Calu3 (cell line): ENCODE data around the gene CEP43. TPM values are rescaled to one million over a fixed set of nuclear protein-coding genes. Genes with fewer than 3 reads are reported as not detected.

ENCODE experiments used
- BruUV-seq: library from RNA; stranded (reverse); fragments of 400-500 nt; replicated peaks from 2 replicates; lab custom pipeline; 2021; lab: Mats Ljungman, UMichigan
- CTCF ChIA-PET: fragments of 300-600 bp; sonication (Branson Sonifier 250); formaldehyde crosslinking; loops from one replicate; lab custom pipeline; 2022; ENCODE audit warnings: antibody characterized with exemption; lab: Charles Lee
- DNase-seq: peaks from one replicate; pipeline ENCODE4 v3.0.0; 2022
- H3K27ac Mint-ChIP-seq: one replicate; pipeline ENCODE4 v1.8.0; 2022; ENCODE audit warnings: mixed read lengths; ENCODE audit not compliant: unreplicated experiment
- H3K27me3 Mint-ChIP-seq: one replicate; pipeline ENCODE4 v1.8.0; 2022; ENCODE audit warnings: mixed read lengths; ENCODE audit not compliant: unreplicated experiment
- H3K36me3 Mint-ChIP-seq: one replicate; pipeline ENCODE4 v1.8.0; 2022; ENCODE audit warnings: mild to moderate bottlenecking, moderate library complexity, mixed read lengths; ENCODE audit not compliant: insufficient read depth, unreplicated experiment
- H3K4me1 Mint-ChIP-seq: one replicate; pipeline ENCODE4 v1.8.0; 2022; ENCODE audit warnings: mild to moderate bottlenecking, low read depth, mixed read lengths; ENCODE audit not compliant: unreplicated experiment
- H3K4me3 Mint-ChIP-seq: one replicate; pipeline ENCODE4 v1.8.0; 2022; ENCODE audit warnings: mild to moderate bottlenecking, low read depth, moderate library complexity, mixed read lengths; ENCODE audit not compliant: unreplicated experiment
- H3K9me3 Mint-ChIP-seq: one replicate; pipeline ENCODE4 v1.8.0; 2022; ENCODE audit warnings: low read depth, mixed read lengths; ENCODE audit not compliant: unreplicated experiment
- intact Hi-C: fragments of 100-400 bp; cut with micrococcal nuclease; formaldehyde crosslinking; loops from one replicate; pipeline ENCODE4 v1.10.0; 2022; ENCODE audit not compliant: unreplicated experiment
- total RNA-seq: library from RNA; stranded (reverse); gene quantifications from 2 replicates; pipeline ENCODE4 v1.2.3, GENCODE V29; 2022
- TF ChIP-seq, protein P1 (sequence below): fragments of 200-600 bp; IDR thresholded peaks from one replicate; pipeline ENCODE4 v1.8.0; 2022; ENCODE audit warnings: antibody characterized with exemption; ENCODE audit not compliant: unreplicated experiment

CEP43 gene
- total RNA-seq, 1 experiment from 2014 or later, result 34.9 TPM

DNA sequence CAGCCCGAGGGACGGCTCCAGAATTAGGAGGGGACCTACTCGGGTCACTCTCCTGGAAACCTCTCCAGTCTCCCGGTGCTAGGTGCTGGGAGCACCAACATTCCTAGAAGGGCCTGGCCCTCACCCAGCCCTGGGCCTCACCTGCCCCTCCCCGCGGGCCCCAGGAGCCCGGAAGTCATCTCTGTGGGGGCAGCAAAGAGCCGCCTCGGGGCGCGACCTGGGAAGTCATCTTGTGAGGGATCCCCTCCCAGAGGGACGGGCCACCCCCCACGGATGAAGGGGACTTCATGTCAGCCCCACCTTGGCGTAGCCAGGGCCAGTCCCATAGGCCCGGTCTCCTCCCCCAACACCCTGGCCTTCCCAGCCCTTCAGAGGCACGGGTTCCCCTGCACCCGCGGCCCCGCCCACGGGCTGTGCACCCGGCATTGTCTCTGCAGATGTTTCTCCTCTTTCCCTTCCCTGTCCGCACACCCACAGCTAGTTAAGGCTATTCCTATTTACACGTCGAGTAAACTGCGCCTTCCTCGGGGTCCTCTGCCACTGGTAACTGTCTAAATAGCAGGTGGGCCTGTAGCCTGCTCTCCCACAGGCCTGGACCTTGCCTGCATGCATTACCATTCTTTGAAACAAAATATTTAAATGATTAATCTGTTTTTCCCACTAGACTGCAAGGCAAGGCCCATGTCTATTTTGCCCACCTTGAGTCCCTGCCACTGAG lies 42.0 kb upstream of the CEP43 start:
- no TSS peak for BruUV-seq
- Mint-ChIP-seq H3K27ac (peak overlapping the region; percentile 70), H3K4me1 (peaks cover 35% of the 10 kb centered on the region), H3K9me3 (no peaks in the 10 kb centered on the region), H3K4me3 (peak overlapping the region; percentile 89), H3K36me3 (peaks cover 47% of the 10 kb centered on the region), H3K27me3 (no peaks in the 10 kb centered on the region)
- CTCF ChIA-PET, result interaction anchor here (1.2 kb wide), 1 partner anchor 32 kb away, joined by 4 read pairs; no protein-coding TSS in a partner anchor
- TF ChIP-seq, protein P1, sequence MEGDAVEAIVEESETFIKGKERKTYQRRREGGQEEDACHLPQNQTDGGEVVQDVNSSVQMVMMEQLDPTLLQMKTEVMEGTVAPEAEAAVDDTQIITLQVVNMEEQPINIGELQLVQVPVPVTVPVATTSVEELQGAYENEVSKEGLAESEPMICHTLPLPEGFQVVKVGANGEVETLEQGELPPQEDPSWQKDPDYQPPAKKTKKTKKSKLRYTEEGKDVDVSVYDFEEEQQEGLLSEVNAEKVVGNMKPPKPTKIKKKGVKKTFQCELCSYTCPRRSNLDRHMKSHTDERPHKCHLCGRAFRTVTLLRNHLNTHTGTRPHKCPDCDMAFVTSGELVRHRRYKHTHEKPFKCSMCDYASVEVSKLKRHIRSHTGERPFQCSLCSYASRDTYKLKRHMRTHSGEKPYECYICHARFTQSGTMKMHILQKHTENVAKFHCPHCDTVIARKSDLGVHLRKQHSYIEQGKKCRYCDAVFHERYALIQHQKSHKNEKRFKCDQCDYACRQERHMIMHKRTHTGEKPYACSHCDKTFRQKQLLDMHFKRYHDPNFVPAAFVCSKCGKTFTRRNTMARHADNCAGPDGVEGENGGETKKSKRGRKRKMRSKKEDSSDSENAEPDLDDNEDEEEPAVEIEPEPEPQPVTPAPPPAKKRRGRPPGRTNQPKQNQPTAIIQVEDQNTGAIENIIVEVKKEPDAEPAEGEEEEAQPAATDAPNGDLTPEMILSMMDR, result no peak
- peak; percentile 36 for DNase-seq
- intact Hi-C loops, result loop anchor here (5.0 kb wide), 1 partner anchor 40 kb away; the partner anchor contains the start of gene CEP43

DNA sequence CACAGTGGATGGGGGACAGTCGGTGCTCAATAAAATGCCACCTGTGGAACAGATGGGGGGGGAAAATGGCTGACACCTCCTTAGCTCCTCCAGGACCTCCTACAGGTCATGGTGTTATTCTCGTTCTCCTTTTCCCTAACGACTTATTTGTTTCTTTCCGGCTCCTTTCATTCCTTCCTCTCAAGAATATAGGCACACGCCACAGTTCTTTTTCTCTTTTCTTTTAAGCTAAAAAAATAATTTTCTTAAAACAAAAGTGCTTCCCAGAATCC lies 41.5 kb upstream of the CEP43 start:
- TF ChIP-seq, protein P1, result no peak
- CTCF ChIA-PET, result no interaction called here
- no peak for DNase-seq
- BruUV-seq, result no TSS peak
- Mint-ChIP-seq H3K27ac (peak overlapping the region; percentile 70), H3K36me3 (peaks cover 44% of the 10 kb centered on the region), H3K27me3 (no peaks in the 10 kb centered on the region), H3K9me3 (no peaks in the 10 kb centered on the region), H3K4me3 (peak overlapping the region; percentile 89), H3K4me1 (peaks cover 35% of the 10 kb centered on the region)
- intact Hi-C loops, result loop anchor here (5.0 kb wide), 1 partner anchor 40 kb away; the partner anchor contains the start of gene CEP43

DNA sequence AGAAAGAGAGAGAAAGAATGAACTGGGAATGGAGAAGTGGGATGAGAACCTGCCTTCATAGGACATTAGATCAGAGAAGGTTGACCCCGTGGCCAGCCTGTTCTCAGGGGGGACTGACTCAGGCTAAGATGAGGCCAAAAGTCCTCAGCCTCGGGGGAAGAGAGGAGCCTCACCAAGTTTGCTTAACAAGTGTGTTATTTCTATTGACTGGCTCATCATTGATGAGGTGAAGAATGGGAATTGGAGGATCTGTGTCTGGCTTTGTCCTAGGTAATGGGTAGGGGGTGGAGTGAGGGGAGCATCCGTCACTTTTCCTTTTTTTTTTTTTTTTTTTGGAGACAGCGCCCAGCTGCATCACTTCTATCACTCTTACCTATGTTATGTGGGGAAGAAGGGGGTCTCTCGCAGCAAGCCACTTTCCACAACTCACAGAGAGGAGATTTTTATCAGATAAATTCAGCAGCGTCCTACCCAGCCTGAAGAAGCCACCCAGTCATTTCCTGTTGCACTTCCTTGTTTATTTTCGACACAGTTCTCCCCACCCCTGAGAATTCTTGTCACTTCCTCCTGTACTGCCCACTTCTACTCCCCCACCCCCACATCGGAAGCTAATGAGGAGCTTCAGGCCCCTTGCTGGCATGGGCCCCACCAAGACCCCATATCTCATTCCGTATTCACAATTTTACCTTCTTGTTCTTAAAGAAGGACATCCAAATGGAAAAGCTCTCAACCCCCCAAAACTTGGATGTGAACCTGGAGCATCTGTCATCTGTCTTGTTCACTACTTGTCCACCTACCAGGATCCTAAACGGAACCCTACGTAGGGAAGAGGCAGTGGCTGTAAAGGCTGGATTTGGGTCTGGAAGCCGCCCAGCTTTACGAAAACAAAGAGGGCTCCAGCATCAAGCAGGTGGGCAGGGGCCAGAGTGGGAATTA lies 40.0 kb upstream of the CEP43 start:
- TF ChIP-seq, protein P1, result no peak
- Mint-ChIP-seq H3K4me1 (peaks cover 35% of the 10 kb centered on the region), H3K27me3 (no peaks in the 10 kb centered on the region), H3K9me3 (peaks cover 3% of the 10 kb centered on the region), H3K4me3 (peak overlapping the region; percentile 89), H3K36me3 (peaks cover 44% of the 10 kb centered on the region), H3K27ac (peak overlapping the region; percentile 70)
- no TSS peak for BruUV-seq
- intact Hi-C loops, result loop anchor here (5.0 kb wide), 1 partner anchor 38 kb away; the partner anchor contains the start of gene CEP43
- DNase-seq, result peak; percentile 14
- CTCF ChIA-PET, result no interaction called here

DNA sequence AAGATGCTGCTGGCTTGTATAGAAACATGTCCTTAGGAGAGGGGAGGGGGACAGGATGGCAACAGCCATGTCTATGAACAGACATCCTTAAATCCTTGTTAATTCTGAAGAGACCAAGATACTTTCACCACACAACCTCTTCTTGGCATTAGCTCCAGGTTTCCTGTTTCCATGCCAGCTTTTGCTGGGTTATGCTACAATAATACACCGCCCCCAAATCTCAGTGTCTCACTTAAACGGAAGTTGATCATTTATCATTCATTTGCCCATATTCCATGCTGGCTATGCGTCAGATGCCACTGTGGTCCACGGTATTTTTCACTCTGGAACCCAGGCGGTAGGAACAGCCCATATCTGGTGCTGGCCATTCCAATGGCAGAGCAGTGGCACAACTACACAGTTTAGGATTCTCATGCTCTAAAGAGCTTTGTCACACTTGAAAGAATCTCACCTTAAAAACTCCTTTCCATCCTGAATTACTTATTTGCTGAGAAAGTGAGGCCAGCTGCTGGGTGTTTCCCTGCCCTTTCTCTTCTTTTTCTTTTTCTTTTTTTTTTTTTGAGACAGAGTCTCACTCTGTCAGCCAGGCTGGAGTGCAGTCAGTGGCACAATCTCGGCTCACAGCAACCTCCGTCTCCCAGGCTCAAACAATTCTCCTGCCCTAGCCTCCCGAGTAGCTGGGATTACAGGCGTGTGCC lies 39.1 kb upstream of the CEP43 start:
- no peaks in the 10 kb centered on the region for H3K27me3 Mint-ChIP-seq
- CTCF ChIA-PET, result no interaction called here
- no peak overlapping the region for H3K4me3 Mint-ChIP-seq
- TF ChIP-seq, protein P1, result no peak
- intact Hi-C loops, result loop anchor here (5.0 kb wide), 1 partner anchor 37 kb away; the partner anchor contains the start of gene CEP43
- H3K27ac Mint-ChIP-seq, result peak overlapping the region; percentile 14
- H3K4me1 Mint-ChIP-seq, result peaks cover 34% of the 10 kb centered on the region
- peaks cover 4% of the 10 kb centered on the region for H3K9me3 Mint-ChIP-seq
- BruUV-seq, result no TSS peak
- DNase-seq, result no peak
- H3K36me3 Mint-ChIP-seq, result peaks cover 45% of the 10 kb centered on the region
